Cerebellar cortex (tissue), 1 donor: ENCODE measurements around the gene CHGA.

Experiments used
- DNase-seq: peaks from one replicate; pipeline ENCODE4 v3.0.0-alpha.2; 2015; ENCODE audit warnings: low spot score

Gene CHGA

DNA sequence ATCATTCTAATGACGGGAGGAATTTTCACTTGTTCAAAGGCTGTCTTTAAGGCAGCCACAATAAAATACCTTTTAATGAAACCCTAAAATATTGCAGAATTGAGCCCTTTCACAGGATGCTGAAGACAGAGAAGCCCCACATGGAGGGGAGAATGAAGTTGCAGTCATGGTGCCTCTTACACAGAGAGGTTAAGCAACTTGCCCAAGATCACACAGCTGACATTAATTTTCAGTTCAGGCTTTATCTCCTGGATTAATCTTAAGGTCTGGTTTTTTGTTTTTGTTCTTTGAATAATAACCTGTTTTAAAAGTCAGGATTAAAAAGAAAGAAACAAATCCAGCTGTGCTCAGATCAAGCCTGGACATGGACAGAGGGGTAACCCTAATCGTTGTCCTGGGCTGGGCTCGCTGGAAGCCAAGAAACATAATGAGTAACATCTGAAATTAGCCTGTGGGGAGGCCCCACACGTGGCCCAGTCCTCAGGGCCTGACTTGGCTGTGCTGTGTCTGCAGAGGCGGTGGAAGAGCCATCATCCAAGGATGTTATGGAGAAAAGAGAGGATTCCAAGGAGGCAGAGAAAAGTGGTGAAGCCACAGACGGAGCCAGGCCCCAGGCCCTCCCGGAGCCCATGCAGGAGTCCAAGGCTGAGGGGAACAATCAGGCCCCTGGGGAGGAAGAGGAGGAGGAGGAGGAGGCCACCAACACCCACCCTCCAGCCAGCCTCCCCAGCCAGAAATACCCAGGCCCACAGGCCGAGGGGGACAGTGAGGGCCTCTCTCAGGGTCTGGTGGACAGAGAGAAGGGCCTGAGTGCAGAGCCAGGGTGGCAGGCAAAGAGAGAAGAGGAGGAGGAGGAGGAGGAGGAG lies 8.0 kb downstream of the CHGA start:
- DNase-seq = no peak

DNA sequence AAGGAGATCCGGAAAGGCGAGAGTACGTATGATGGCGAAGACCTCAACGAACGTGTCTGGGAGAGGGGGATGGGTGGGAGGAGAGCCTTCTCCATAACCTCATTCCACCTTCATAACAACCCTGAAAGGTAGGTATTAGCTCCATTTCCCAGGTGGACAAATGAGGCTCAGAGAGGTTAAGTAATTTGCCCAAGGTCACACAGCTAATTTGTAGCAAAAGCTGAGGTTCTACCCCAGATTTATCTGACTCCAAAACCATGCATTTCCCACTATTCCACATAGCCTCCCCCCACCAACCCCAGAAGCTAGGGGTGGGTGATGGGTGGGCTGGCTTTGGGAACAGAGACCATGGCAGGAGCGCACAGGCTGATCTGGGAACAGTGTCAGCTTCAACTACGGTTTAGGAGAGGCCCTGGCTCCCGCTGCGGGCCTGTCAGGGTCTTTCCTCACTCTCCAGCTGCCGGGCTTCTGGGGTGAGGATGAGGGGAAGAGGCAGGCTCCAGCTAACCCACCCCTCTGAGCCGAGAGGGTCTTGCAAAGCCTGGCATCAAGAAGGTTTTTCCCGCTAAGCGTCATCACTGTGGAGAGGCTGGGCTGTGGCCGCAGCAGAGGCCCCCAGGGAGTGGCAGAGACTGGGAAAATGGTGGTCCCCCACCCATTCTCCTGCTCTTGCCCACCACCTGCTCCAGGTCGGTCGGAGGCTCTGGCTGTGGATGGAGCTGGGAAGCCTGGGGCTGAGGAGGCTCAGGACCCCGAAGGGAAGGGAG lies 8.9 kb downstream of the CHGA start:
- no peak for DNase-seq

DNA sequence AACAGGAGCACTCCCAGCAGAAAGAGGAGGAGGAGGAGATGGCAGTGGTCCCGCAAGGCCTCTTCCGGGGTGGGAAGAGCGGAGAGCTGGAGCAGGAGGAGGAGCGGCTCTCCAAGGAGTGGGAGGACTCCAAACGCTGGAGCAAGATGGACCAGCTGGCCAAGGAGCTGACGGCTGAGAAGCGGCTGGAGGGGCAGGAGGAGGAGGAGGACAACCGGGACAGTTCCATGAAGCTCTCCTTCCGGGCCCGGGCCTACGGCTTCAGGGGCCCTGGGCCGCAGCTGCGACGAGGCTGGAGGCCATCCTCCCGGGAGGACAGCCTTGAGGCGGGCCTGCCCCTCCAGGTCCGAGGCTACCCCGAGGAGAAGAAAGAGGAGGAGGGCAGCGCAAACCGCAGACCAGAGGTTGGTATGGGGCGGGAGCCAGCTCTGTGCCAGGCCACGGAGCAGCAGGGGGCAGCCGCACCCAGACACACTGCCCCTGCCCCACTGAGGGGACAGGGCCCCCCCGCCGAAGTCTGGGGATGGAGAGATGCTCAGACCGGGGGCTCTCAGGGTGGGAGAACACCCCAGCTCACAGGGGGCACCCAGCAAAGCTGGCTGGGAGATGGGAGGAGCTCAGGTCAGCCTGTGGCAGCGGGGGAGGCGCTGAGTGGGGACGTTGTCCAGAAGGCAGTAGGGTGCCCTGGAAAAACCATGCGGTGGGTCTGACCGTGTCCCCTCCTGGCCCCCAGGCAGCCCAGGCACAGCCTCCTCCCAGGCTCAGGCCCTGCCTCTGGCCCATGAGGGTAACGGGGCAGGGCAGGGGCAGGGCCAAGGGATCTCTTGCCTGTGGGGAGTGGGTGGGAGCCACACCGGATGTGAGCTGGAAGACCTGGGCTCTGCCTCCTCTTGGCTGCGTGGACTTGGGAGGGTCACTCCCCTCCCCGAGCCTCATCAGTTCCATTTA lies 9.8 kb downstream of the CHGA start:
- DNase-seq = no peak

- DNase-seq = no peak
Measured at GRCh38 chr14:92933481-92933880, 10.5 kb downstream of the CHGA start.

- DNase-seq = no peak
Measured at GRCh38 chr14:92934196-92935085, 11.5 kb downstream of the CHGA start.

GRCh38 chr14:92935446-92935845 lies 12.5 kb downstream of the CHGA start:
- no peak for DNase-seq

- no peak for DNase-seq
Measured at GRCh38 chr14:92936085-92936484, 13.1 kb downstream of the CHGA start.

- no peak for DNase-seq
Measured at GRCh38 chr14:92937051-92937937, 14.3 kb downstream of the CHGA start.

DNA sequence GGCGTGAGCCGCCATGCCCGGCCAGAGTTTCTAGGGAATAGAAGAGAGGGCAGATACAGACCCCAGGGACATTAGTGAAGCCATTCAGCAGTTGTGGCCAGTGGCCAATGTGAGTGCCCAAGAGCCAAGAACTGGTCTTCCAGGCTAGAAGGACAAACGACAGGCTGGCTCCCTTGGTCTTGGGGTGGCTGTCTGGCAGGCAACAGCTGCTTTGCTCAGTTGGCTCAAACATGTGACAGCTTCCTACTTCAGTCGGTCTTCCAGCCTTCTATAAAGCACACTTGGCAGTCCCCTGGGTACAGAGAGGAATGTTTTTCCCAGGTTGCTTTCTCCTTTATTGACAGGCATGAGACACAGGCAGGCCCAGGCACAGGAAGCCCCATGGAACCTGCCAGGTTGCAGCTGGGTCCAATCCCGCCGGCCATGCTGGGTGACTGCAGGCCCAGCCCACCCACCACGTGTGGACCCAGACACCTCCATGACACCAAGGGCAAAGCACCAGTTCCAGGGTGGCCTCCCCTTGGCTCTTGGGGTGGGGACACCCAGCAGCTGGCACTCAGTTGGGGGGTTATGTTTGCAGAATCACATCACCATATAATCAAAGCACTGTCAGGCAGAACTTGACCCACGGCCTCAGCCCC lies 15.4 kb downstream of the CHGA start:
- no peak for DNase-seq

DNA sequence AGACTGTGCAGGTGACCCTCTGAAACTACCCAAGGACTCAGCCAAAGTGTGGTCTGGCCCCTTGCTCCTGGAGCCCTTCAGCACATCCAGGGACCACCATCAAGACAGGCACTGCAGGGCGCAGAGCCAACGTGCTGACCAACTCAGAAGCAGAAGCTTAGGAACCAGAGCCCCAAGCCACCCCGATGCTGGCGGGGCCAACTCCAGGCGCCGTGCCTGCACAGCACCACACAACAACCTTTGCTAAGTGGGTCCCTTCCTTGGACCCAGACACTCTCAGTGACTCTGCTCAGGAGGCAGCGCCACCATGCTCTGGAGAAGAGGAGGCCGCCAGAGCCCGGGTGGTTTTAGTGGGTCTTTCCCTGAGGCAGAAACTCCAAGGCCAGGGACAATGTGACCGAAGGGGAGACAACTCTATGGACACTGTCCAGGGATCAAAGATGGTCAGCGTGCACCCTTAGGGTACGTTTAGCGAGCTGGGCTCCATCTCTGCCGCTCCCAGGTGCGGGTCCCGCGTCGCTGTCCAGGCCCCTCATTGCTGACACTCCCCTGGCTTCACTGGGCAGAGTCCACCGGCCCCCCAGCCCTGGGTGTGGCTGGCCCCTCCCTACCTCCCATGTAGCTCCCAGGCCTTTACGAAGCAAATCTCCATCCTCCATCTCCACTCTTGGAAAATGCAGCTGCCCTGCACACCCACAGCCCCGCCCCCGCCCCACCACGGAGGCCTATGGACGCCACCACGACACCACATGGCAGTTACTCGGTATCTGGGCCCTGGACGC lies 16.1 kb downstream of the CHGA start:
- DNase-seq = no peak

GRCh38 chr14:92939699-92940098 lies 16.7 kb downstream of the CHGA start:
- DNase-seq = no peak

GRCh38 chr14:92940543-92940942 lies 17.6 kb downstream of the CHGA start:
- no peak for DNase-seq

GRCh38 chr14:92941531-92941930 lies 18.6 kb downstream of the CHGA start:
- DNase-seq = no peak

DNA sequence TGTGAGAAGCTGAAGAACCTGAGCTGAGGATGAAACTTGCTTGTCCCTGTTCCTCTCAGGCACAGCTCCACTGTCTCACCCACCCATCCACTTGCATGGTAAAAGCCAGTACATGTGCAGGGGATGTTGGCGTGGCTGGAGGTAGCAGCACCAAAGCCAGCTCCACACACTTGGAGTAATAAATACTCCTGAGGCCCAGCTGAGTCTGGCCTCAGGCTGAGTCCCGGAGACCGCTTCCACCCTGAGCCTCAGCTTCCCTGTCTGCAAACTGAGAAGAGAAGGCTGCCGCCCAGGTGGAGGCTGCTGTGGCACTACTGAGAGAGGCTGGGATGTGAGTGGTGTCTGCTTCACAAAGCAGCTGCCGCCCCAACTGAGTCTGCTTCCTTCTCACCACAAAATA lies 19.2 kb downstream of the CHGA start:
- DNase-seq = no peak

GRCh38 chr14:92942576-92942975 lies 19.6 kb downstream of the CHGA start:
- no peak for DNase-seq

- DNase-seq = no peak
Measured at GRCh38 chr14:92942976-92943710, 20.2 kb downstream of the CHGA start.

DNA sequence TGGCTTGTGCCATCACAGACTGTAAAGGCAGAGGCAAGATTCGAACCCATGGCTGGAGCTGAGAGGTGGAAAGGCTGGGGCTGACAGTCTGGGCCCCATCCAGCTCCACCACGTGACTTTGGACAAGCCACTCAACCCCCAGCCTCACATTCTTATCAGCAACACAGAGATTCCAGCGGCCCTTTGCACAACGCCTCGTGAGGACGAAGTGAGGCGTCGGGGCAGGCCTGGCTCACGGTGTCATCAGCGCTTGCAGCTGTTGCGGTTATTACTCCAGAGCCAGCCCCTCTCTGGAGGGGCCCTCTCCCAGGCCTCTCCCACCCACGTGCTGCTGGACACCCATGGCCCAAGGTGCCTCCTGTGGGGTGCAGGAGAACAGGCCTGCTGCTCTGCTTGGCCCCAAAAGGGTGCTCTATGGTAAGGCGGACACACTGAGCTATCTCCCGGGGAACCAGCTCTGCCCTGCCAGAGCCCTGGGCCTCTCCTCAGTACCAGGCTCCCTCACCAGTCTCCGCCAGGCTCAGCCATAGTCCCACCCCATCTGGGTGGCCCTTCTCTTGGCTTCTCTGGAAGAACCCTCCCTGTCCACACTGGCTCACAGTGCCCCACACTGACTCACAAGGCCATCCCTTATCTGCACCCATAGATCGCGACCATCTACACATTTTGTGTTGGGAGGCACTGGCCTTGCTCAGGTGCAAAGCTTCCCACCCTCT lies 21.1 kb downstream of the CHGA start:
- no peak for DNase-seq
